Posterior vena cava (tissue), 2 donors: Measurements from ENCODE around the gene SEPTIN11. TPM values are rescaled to one million over a fixed set of nuclear protein-coding genes. Genes with fewer than 3 reads are reported as not detected.

ENCODE experiments used
- DNase-seq: peaks from one replicate; pipeline ENCODE4 v3.0.0-alpha.2; 2020; ENCODE audit warnings: low spot score
- intact Hi-C, 2 donors: fragments of 100-400 bp; cut with DNase I; formaldehyde crosslinking; loops; one replicate each; pipeline versions ENCODE4 v1.14.1 to v1.14.2; 2022 to 2023
- total RNA-seq, 2 donors: library from RNA; stranded (reverse); fragmentation: NEBNext Ultra II Directional; extraction: Animal tissue kit (Norgen Biotek cat#: 25700); gene quantifications; one replicate each; pipeline ENCODE4 v1.2.1, GENCODE V29; 2021
- donor health status: DM: yes; HTN: yes; CAD: no.
- donor health status: DM: yes; HTN: yes; CAD: no.

SEPTIN11 gene
- total RNA-seq, 2 donors from 2014 or later: 140 to 154 TPM

DNA sequence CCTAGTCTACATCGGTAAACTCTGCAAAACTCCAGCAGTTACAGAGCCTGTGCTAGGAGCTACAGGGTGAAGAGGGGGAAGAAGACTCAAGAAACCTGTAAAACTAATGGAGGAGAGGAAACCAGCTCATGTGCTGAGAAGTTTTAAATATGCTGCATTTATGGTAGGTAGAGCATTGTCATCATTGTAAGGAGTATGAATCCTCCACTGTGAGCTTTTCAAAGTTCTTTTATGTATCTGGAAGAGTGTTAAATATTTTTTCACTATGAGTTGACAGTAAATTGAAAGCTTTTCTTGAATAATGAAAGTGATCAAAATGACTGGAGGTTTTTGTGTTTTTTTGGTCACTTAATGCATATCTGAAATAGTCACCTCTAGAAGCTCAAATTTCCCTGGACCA lies 46.2 kb downstream of the SEPTIN11 start:
- intact Hi-C loops: no loop called here

DNA sequence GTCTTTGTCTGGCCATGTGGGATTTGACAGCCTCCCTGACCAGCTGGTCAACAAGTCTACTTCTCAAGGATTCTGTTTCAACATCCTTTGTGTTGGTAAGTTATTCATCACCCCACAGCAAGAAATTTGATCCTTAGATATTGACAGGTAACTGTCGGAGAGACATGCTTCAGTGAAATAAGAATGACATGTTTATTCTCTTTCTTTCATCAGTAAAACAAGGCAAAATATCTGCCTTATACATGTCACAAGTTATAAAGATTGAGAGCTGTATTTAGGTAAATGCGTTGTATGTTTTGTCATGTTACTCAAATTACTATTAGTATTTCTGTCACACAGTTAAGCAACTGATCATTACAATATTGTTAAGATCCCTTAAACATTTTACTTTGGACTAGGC lies 46.9 kb downstream of the SEPTIN11 start:
- no peak for DNase-seq
- intact Hi-C loops: no loop called here

More for the DNA sequence above, 46.2 kb downstream of the SEPTIN11 start:
- DNase-seq: no peak

DNA sequence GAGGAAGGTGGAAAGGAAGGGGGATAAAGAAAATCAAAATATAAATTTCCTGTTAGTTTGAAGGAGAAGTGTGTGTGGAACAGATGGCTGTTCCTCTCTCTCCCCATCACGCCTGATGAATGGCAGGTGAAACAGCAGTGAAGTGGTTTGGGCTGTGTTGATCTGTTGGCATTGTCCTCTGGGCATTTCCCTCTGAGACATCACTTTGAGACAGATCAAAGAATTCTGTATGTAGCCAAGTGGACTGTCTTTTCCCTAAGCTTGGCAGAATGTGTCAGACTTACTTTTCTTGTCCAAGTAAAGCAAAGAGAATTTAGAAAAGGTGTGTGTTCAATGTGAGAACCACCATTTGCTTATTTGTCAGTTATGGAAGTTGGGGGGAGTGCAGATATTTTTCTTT lies 47.5 kb downstream of the SEPTIN11 start:
- intact Hi-C loops: no loop called here
- DNase-seq: no peak

DNA sequence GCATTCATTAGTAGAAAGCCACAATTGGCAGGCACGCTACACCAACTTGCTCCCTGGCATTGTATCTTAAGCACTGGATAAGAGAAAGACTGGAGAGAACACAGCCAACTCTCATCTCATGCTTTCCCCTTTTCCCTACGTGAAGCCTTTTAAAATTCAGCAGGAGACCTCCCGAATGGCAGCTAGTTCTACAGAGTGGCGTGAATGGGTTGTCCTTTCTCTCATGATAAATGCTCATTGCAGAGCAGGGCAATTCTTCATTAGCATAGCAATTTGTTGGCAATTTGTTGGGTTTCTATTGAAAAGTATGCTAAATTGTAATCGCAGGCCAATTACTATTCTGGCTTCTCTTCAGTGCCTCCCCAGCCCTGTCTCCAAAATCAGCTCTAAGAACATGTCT lies 48.0 kb downstream of the SEPTIN11 start:
- intact Hi-C loops: no loop called here
- DNase-seq: no peak

DNA sequence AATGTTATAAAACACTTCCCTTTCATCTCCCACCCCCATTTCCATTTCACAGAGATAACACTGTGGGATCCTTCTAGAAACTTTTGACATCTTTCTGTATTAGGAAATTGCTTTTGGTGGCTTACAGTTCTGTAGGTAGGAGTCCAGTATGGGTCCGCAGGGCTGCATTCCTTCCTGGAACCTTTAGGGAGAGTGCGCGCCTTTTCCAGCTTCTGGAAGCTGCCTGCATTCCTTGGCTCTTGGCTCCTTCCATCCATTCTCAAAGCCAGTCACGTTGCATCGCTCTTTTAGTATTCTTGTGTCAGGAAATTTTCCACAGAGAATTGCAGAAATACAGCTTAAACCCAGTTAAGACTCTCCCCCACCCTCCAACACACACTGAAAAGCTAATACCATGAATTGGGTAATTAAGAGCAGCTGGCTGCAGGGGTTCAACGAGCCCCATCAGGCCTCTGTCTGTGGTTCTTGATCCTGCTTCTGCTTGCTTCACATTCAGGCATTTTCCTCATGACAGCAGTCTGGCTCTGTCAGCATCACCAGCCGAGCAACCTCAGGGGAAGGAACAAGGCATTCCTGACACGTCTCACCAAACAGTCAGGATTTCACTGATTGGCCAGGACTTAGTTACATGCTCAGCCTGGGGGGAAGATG lies 48.8 kb downstream of the SEPTIN11 start:
- intact Hi-C loops: no loop called here
- no peak for DNase-seq

Other genes starting within 250 kb of the SEPTIN11 start
- under 1 TPM in 1 of 2 donors, not detected in 1; 0.19 TPM for gene SOWAHB, start 51.6 kb upstream of the SEPTIN11 start, total RNA-seq
- 100 to 1,000 TPM; 347 to 394 TPM for gene CCNI, start 126.2 kb downstream of the SEPTIN11 start, total RNA-seq
- gene CCNG2, start 207.5 kb downstream of the SEPTIN11 start, total RNA-seq: 10 to 100 TPM; 36.6 to 38.0 TPM